Upper lobe of left lung (tissue), 6 donors: ENCODE data around the gene APPBP2. TPM values are rescaled to one million over a fixed set of nuclear protein-coding genes. Genes with fewer than 3 reads are reported as not detected.
"Not testable (repeated sequence)": the region's sequence is repeated elsewhere in the genome, so short reads cannot be mapped to it uniquely, and the experiment has no call there.

ENCODE experiments used
- ATAC-seq, 2 donors: fragments of 200-7000 bp; cut with Tn5 transposase; one replicate each; pipeline ENCODE4 v1.9.1; 2022; ENCODE audit warnings: mild to moderate bottlenecking in 2 of 2, moderate library complexity in 2 of 2; ENCODE audit not compliant: low FRiP score in 2 of 2
- DNase-seq, 2 donors: peaks; one replicate each; pipeline ENCODE4 v3.0.0-alpha.2; 2019 to 2020
- H3K27ac ChIP-seq, 4 donors: fragments of 200-600 bp; sonication (generic); one replicate each; pipeline ENCODE4 v1.5.1; 2016 to 2019
- H3K27me3 ChIP-seq, 4 donors: fragments of 200-600 bp; sonication (generic); one replicate each; pipeline ENCODE4 v1.5.1; 2017 to 2019
- H3K36me3 ChIP-seq, 4 donors: fragments of 200-600 bp; sonication (generic); one replicate each; pipeline ENCODE4 v1.5.1; 2016 to 2019
- H3K4me1 ChIP-seq, 4 donors: fragments of 200-600 bp; sonication (generic); one replicate each; pipeline ENCODE4 v1.5.1; 2018 to 2019
- H3K4me3 ChIP-seq, 4 donors: fragments of 200-600 bp; sonication (generic); one replicate each; pipeline ENCODE4 v1.5.1; 2017 to 2019; ENCODE audit warnings: mild to moderate bottlenecking in 2 of 4, moderate library complexity in 1 of 4
- H3K9me3 ChIP-seq, 4 donors: fragments of 200-600 bp; sonication (generic); one replicate each; pipeline ENCODE4 v1.5.1; 2018 to 2019
- CTCF ChIP-seq, 6 experiments: fragments of 450-650 bp in 4 of 6; fragments of 200-600 bp in 2 of 6; sonication (generic) in 2 of 6; IDR thresholded peaks; one replicate each; pipeline ENCODE4 v1.5.1; 2016 to 2019; ENCODE audit warnings: antibody characterized with exemption in 6 of 6
- EP300 ChIP-seq, 4 donors: sonication (generic); formaldehyde crosslinking; IDR thresholded peaks; one replicate each; pipeline ENCODE4 v1.5.1; 2017; ENCODE audit warnings: antibody characterized with exemption in 4 of 4, control low read depth in 2 of 4
- POLR2A ChIP-seq, 4 donors: fragments of 450-650 bp; IDR thresholded peaks; one replicate each; pipeline ENCODE4 v1.5.1; 2016 to 2017; ENCODE audit warnings: antibody characterized with exemption in 4 of 4, mild to moderate bottlenecking in 2 of 4
- POLR2AphosphoS5 ChIP-seq, 2 donors: sonication (generic); formaldehyde crosslinking; IDR thresholded peaks; one replicate each; pipeline ENCODE4 v1.5.1; 2017; ENCODE audit warnings: antibody characterized with exemption in 2 of 2
- WGBS, 2 donors: methylation state at CpG; one replicate each; pipeline ENCODE4 v1.1.5; 2017 to 2018; 5-methylcytosine and 5-hydroxymethylcytosine counted together
- total RNA-seq, 6 donors: library from RNA; depleted of rRNA in 4 of 6; stranded (reverse); fragments of >200 nt in 4 of 6; gene quantifications; one replicate each; pipeline versions ENCODE4 v1.1.0 to v1.2.1, GENCODE V29; 2016 to 2021
- donor health status: DM: no; HTN: no; CAD: no; lungs with moderate emphysema.
- donor health status: DM: no; HTN: yes; CAD: no; lungs with severe emphysema.

APPBP2 gene
- total RNA-seq, 6 donors from 2014 or later = 17.4 to 42.9 (median 28.7) TPM

- 96 to 98% methylated on average over 4 of the region's 4 CpGs for WGBS, 2 donors
- H3K4me1 ChIP-seq = peaks cover 8 to 17% (median 10%) of the 10 kb centered on the region in 4 donors
- DNase-seq (no peak), ATAC-seq (no peak)
- no peak overlapping the region for H3K27ac ChIP-seq
- H3K36me3 ChIP-seq = peaks cover 0 to 23% (median 12%) of the 10 kb centered on the region in 4 donors
- H3K9me3 ChIP-seq = no peaks in the 10 kb centered on the region
- no peak overlapping the region for H3K4me3 ChIP-seq
- TF ChIP-seq EP300 (IDR thresholded peaks at IDR 0.05) (no peak), POLR2A (IDR thresholded peaks at IDR 0.05) (no peak)
- H3K27me3 ChIP-seq = no peaks in the 10 kb centered on the region
Observed at GRCh38 chr17:60502145-60502544, 23.9 kb downstream of the APPBP2 start.

GRCh38 chr17:60501589-60501988 lies 24.5 kb downstream of the APPBP2 start:
- TF ChIP-seq EP300 (IDR thresholded peaks at IDR 0.05) (no peak), CTCF (IDR thresholded peaks at IDR 0.05) (no peak), POLR2A (IDR thresholded peaks at IDR 0.05) (no peak), POLR2AphosphoS5 (IDR thresholded peaks at IDR 0.05) (no peak)
- DNase-seq = no peak
- peaks cover 0 to 28% (median 12%) of the 10 kb centered on the region in 4 donors for H3K36me3 ChIP-seq
- no peak overlapping the region for H3K4me3 ChIP-seq
- 80 to 86% methylated on average over 2 of the region's 2 CpGs for WGBS, 2 donors
- H3K27me3 ChIP-seq = no peaks in the 10 kb centered on the region
- no peak for ATAC-seq
- peaks cover 7 to 12% (median 9%) of the 10 kb centered on the region in 4 donors for H3K4me1 ChIP-seq
- H3K27ac ChIP-seq = no peak overlapping the region
- no peaks in the 10 kb centered on the region for H3K9me3 ChIP-seq

- peaks cover 15 to 80% (median 41%) of the 10 kb centered on the region in 4 donors for H3K36me3 ChIP-seq
- no peaks in the 10 kb centered on the region for H3K4me1 ChIP-seq
- H3K27me3 ChIP-seq = no peaks in the 10 kb centered on the region
- H3K4me3 ChIP-seq = no peak overlapping the region
- ATAC-seq (no peak), DNase-seq (no peak)
- TF ChIP-seq EP300 (IDR thresholded peaks at IDR 0.05) = no peak
- no peak overlapping the region for H3K27ac ChIP-seq
- H3K9me3 ChIP-seq = peaks cover 0 to 11% (median 9%) of the 10 kb centered on the region in 4 donors
Observed at GRCh38 chr17:60496041-60496440, 30.0 kb downstream of the APPBP2 start.

GRCh38 chr17:60495260-60495659 lies 30.8 kb downstream of the APPBP2 start:
- H3K36me3 ChIP-seq = peaks cover 15 to 87% (median 41%) of the 10 kb centered on the region in 4 donors
- WGBS, 2 donors = 98 to 100% methylated on average over 2 of the region's 2 CpGs
- no peak for ATAC-seq

DNA sequence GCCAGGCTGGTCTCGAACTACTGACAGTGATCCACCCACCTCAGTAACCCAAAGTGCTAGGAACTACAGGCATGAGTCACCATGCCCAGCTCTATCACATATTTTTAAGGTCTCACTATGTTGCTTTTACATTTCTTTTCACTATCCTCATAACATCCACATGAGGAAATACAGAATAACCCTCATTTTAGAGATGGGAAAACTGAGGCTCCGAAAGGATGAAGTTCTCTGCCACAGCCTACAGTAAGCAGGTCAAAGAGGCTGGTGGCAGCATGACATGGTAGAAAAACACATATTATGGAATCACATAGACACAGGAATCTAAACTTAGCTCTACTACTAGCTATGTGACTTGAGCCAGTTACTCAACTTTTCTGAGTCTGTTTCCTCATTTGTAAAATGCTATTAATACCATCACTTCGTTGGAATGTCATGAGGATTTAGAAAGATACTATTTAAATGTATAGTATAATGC lies 32.2 kb downstream of the APPBP2 start:
- Histone ChIP-seq H3K27me3 (no peaks in the 10 kb centered on the region), H3K36me3 (peaks cover 15 to 86% (median 35%) of the 10 kb centered on the region in 4 donors), H3K9me3 (peaks cover 0 to 11% (median 9%) of the 10 kb centered on the region in 4 donors), H3K27ac (no peak overlapping the region), H3K4me1 (no peaks in the 10 kb centered on the region), H3K4me3 (no peak overlapping the region)
- no peak for ATAC-seq
- 89 to 91% methylated on average over 3 of the region's 3 CpGs for WGBS, 2 donors
- no peak for DNase-seq
- TF ChIP-seq CTCF (IDR thresholded peaks at IDR 0.05) (no peak), POLR2A (IDR thresholded peaks at IDR 0.05) (no peak), POLR2AphosphoS5 (IDR thresholded peaks at IDR 0.05) (no peak), EP300 (IDR thresholded peaks at IDR 0.05) (no peak)

More at GRCh38 chr17:60495260-60495659, 30.8 kb downstream of the APPBP2 start:
- Histone ChIP-seq H3K27me3 (no peaks in the 10 kb centered on the region), H3K4me1 (no peaks in the 10 kb centered on the region), H3K9me3 (peaks cover 0 to 11% (median 9%) of the 10 kb centered on the region in 4 donors), H3K4me3 (no peak overlapping the region), H3K27ac (no peak overlapping the region)
- DNase-seq = no peak
- TF ChIP-seq POLR2AphosphoS5 (IDR thresholded peaks at IDR 0.05) = no peak
- TF ChIP-seq EP300 (IDR thresholded peaks at IDR 0.05) = no peak
- no peak for TF ChIP-seq POLR2A (IDR thresholded peaks at IDR 0.05)

DNA sequence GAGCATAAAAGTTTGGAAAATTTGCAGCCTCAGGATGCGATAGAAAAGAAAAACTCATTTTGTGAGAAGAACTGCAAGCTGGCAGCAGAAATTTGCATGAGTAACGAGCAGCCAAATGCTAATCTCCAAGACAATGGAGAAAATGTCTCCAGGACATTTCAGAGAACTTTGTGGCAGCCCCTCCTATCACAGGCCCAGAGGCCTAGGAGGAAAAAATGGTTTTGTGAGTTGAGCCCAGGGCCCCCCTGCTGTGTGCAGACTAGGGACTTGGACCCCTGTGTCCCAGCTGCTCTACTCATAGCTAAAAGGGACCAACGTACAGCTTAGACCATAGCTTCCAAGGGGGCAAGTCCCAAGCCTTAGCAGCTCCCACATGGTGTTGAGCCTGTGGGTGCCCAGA lies 34.3 kb downstream of the APPBP2 start:
- WGBS, 2 donors = 95 to 97% methylated on average over 2 to 3 of the region's 3 CpGs
- DNase-seq = no peak
- Histone ChIP-seq H3K27me3 (no peaks in the 10 kb centered on the region), H3K9me3 (peaks cover 0 to 11% (median 9%) of the 10 kb centered on the region in 4 donors), H3K4me3 (no peak overlapping the region), H3K27ac (no peak overlapping the region), H3K36me3 (peaks cover 21 to 93% (median 32%) of the 10 kb centered on the region in 4 donors), H3K4me1 (no peaks in the 10 kb centered on the region)
- no peak for TF ChIP-seq CTCF (IDR thresholded peaks at IDR 0.05)
- no peak for TF ChIP-seq POLR2A (IDR thresholded peaks at IDR 0.05)
- TF ChIP-seq EP300 (IDR thresholded peaks at IDR 0.05) = no peak
- TF ChIP-seq POLR2AphosphoS5 (IDR thresholded peaks at IDR 0.05) = no peak
- ATAC-seq = no peak

GRCh38 chr17:60490594-60490993 lies 35.4 kb downstream of the APPBP2 start:
- not testable (repeated sequence) for H3K27ac ChIP-seq, H3K4me1 ChIP-seq, H3K4me3 ChIP-seq, H3K27me3 ChIP-seq, ATAC-seq, DNase-seq
- peaks cover 21 to 81% (median 32%) of the 10 kb centered on the region in 4 donors for H3K36me3 ChIP-seq
- WGBS, 2 donors = 96 to 100% methylated on average over 2 of the region's 2 CpGs
- H3K9me3 ChIP-seq = peaks cover 0 to 11% (median 9%) of the 10 kb centered on the region in 4 donors
